Measurements from ENCODE around the gene GZMB. TPM values are rescaled to one million over a fixed set of nuclear protein-coding genes. Genes with fewer than 3 reads are reported as not detected.
"Not testable (repeated sequence)": the region's sequence is repeated elsewhere in the genome, so short reads cannot be mapped to it uniquely, and the experiment has no call there.

The GZMB gene
- total RNA-seq, 1 experiment from 2014 or later: not detected

DNA sequence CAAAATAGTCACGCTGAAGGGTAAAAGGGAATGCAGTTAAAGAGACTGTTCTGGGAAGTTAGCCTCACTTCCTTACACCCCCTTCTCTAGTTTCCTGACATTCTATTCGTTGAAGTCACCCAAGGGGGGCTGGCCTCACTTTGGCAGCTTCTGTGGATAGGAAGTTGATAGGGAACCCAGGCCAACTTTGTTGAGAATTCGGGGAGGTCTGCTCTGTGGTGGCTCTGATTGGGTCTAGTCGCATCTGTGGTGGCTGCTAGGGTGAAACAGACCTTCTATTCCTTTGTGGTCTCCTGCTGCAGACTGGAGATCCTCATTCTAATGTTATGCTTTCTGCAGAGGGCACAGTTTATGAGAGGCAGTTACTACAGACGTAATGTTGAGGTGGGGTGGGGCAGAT is 28.8 kb upstream of the GZMB start:
- ChIA-PET CTCF (no interaction called here), POLR2A (ENCODE audit: low non-redundant PET) (no interaction called here)
- DNase-seq (ENCODE audit: low spot score): no peak
- Histone ChIP-seq H3K4me3 (ENCODE audit: low read depth, low read length, poor library complexity, severe bottlenecking) (no peak overlapping the region), H3K4me1 (ENCODE audit: insufficient read depth, low read length, poor library complexity, severe bottlenecking) (no peaks in the 10 kb centered on the region), H3K36me3 (ENCODE audit: insufficient read depth, low read length, poor library complexity, severe bottlenecking) (no peaks in the 10 kb centered on the region), H3K9me3 (ENCODE audit: low read depth, low read length, poor library complexity, severe bottlenecking) (no peaks in the 10 kb centered on the region), H3K27ac (ENCODE audit: low read depth, low read length, poor library complexity, severe bottlenecking) (no peak overlapping the region), H3K27me3 (replicated peaks; ENCODE audit: insufficient read depth, low read depth, low read length, poor library complexity) (peaks cover 16% of the 10 kb centered on the region)
- intact Hi-C loops (cut with micrococcal nuclease; ENCODE audit: unreplicated experiment): no loop called here
- no peak for TF ChIP-seq EZH2 (IDR thresholded peaks at IDR 0.05; ENCODE audit: borderline replicate concordance, low read depth, low read length, poor library complexity, severe bottlenecking)
- TF ChIP-seq, protein P1, sequence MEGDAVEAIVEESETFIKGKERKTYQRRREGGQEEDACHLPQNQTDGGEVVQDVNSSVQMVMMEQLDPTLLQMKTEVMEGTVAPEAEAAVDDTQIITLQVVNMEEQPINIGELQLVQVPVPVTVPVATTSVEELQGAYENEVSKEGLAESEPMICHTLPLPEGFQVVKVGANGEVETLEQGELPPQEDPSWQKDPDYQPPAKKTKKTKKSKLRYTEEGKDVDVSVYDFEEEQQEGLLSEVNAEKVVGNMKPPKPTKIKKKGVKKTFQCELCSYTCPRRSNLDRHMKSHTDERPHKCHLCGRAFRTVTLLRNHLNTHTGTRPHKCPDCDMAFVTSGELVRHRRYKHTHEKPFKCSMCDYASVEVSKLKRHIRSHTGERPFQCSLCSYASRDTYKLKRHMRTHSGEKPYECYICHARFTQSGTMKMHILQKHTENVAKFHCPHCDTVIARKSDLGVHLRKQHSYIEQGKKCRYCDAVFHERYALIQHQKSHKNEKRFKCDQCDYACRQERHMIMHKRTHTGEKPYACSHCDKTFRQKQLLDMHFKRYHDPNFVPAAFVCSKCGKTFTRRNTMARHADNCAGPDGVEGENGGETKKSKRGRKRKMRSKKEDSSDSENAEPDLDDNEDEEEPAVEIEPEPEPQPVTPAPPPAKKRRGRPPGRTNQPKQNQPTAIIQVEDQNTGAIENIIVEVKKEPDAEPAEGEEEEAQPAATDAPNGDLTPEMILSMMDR (conservative IDR thresholded peaks at IDR 0.05; ENCODE audit: low read depth, low read length): no peak
- no TSS peak for BruUV-seq (replicated peaks)

DNA sequence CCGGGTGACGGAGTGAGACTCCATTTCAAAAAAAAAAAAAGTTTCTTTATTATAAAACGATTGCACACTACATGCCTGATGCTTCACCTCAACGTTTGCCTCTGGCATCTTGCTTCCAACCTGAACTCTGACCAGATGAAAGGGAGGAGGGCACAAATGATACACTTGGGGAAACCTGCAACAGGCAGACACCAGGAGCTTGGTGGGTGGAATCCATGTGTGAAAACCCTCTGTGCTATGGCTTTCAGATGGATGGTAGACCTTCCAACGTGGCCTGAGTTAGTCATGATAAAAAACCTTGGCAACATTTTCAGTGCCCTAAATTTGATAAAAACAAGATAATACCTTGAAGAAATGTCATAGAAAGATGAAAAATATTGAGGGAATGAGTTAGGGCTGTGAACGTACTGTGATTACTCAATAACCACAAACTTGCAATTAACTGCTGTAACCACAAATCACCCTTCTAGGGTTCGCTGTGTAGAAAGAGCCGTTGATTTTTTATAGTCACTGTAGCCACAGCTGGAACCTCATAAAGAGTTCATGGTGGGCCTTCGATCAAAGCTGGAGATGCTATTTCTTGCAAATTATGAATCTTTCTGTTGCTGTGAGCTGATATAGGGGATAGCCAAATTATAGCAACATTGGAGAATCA is 26.1 kb upstream of the GZMB start:
- peaks cover 41% of the 10 kb centered on the region for H3K27me3 ChIP-seq (replicated peaks; ENCODE audit: insufficient read depth, low read depth, low read length, poor library complexity)
- TF ChIP-seq, protein P1 (conservative IDR thresholded peaks at IDR 0.05; ENCODE audit: low read depth, low read length): no peak
- no peak for TF ChIP-seq EZH2 (IDR thresholded peaks at IDR 0.05; ENCODE audit: borderline replicate concordance, low read depth, low read length, poor library complexity, severe bottlenecking)
- H3K9me3 ChIP-seq (ENCODE audit: low read depth, low read length, poor library complexity, severe bottlenecking): no peaks in the 10 kb centered on the region
- intact Hi-C loops (cut with micrococcal nuclease; ENCODE audit: unreplicated experiment): no loop called here
- BruUV-seq (replicated peaks): no TSS peak
- CTCF ChIA-PET: no interaction called here
- POLR2A ChIA-PET (ENCODE audit: low non-redundant PET): no interaction called here
- H3K4me3 ChIP-seq (ENCODE audit: low read depth, low read length, poor library complexity, severe bottlenecking): no peak overlapping the region
- no peak overlapping the region for H3K27ac ChIP-seq (ENCODE audit: low read depth, low read length, poor library complexity, severe bottlenecking)
- no peak for DNase-seq (ENCODE audit: low spot score)
- H3K36me3 ChIP-seq (ENCODE audit: insufficient read depth, low read length, poor library complexity, severe bottlenecking): no peaks in the 10 kb centered on the region
- no peaks in the 10 kb centered on the region for H3K4me1 ChIP-seq (ENCODE audit: insufficient read depth, low read length, poor library complexity, severe bottlenecking)

DNA sequence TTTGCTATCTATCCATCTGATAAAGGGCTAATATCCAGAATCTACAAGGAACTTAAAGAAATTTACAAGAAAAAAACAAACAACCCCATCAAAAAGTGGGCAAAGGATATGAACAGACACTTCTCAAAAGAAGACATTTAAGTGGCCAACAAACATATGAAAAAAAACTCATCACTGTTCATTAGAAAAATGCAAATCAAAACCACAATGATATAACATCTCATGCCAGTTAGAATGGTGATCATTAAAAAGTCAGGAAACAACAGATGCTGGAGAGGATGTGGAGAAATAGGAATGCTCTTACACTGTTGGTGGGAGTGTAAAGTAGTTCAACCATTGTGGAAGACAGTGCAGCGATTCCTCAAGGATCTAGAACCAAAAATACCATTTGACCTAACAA is 14.4 kb upstream of the GZMB start:
- intact Hi-C loops (cut with micrococcal nuclease; ENCODE audit: unreplicated experiment); CTCF ChIA-PET; H3K4me1 ChIP-seq (ENCODE audit: insufficient read depth, low read length, poor library complexity, severe bottlenecking); H3K27me3 ChIP-seq (replicated peaks; ENCODE audit: insufficient read depth, low read depth, low read length, poor library complexity); BruUV-seq (replicated peaks); H3K4me3 ChIP-seq (ENCODE audit: low read depth, low read length, poor library complexity, severe bottlenecking); H3K36me3 ChIP-seq (ENCODE audit: insufficient read depth, low read length, poor library complexity, severe bottlenecking); H3K27ac ChIP-seq (ENCODE audit: low read depth, low read length, poor library complexity, severe bottlenecking); POLR2A ChIA-PET (ENCODE audit: low non-redundant PET); H3K9me3 ChIP-seq (ENCODE audit: low read depth, low read length, poor library complexity, severe bottlenecking); DNase-seq (ENCODE audit: low spot score): not testable (repeated sequence)

DNA sequence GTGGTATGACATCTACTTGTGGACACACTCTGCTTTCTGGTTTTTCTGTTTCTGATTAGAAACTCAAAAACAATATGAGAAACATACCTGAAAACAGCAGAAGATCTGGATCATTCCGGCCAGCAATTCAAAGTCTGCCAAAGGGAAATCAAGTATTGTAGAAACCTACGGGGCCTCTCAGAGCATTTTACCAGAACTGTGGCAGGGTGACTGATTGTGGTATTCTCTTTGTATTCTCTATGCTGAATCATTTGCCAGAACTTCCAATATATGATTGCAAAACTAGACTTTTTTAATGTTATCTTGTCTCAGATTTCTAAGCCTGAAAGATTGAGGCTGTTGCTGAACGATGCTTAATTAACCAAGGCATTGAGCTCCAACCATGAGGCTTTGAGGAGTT is 5.9 kb upstream of the GZMB start:
- no peaks in the 10 kb centered on the region for H3K9me3 ChIP-seq (ENCODE audit: low read depth, low read length, poor library complexity, severe bottlenecking)
- no peak overlapping the region for H3K27ac ChIP-seq (ENCODE audit: low read depth, low read length, poor library complexity, severe bottlenecking)
- DNase-seq (ENCODE audit: low spot score): no peak
- peaks cover 13% of the 10 kb centered on the region for H3K27me3 ChIP-seq (replicated peaks; ENCODE audit: insufficient read depth, low read depth, low read length, poor library complexity)
- H3K4me1 ChIP-seq (ENCODE audit: insufficient read depth, low read length, poor library complexity, severe bottlenecking): no peaks in the 10 kb centered on the region
- ChIA-PET POLR2A (ENCODE audit: low non-redundant PET) (no interaction called here), CTCF (no interaction called here)
- no peak overlapping the region for H3K4me3 ChIP-seq (ENCODE audit: low read depth, low read length, poor library complexity, severe bottlenecking)
- BruUV-seq (replicated peaks): no TSS peak
- intact Hi-C loops (cut with micrococcal nuclease; ENCODE audit: unreplicated experiment): no loop called here
- no peaks in the 10 kb centered on the region for H3K36me3 ChIP-seq (ENCODE audit: insufficient read depth, low read length, poor library complexity, severe bottlenecking)
- TF ChIP-seq, protein P1 (conservative IDR thresholded peaks at IDR 0.05; ENCODE audit: low read depth, low read length): no peak
- TF ChIP-seq EZH2 (IDR thresholded peaks at IDR 0.05; ENCODE audit: borderline replicate concordance, low read depth, low read length, poor library complexity, severe bottlenecking): no peak
